ENCODE measurements around the gene PPP4R1.
"Not testable (repeated sequence)": the region's sequence is repeated elsewhere in the genome, so short reads cannot be mapped to it uniquely, and the experiment has no call there.

Gene PPP4R1

GRCh38 chr18:9614401-9615279 lies at the start of gene PPP4R1:
Gene PPP4R1, minus strand, starts transcription at chr18:9614559. Its CDS starts 75 bp downstream, at chr18:9614484.
- DNase-seq (ENCODE audit: insufficient read length, low spot score) (peak; percentile 80), FAIRE-seq (no peak)

GRCh38 chr18:9663377-9663776 lies 49.0 kb upstream of the PPP4R1 start:
- FAIRE-seq, result no peak
- DNase-seq (ENCODE audit: insufficient read length, low spot score), result no peak

- FAIRE-seq (no peak), DNase-seq (ENCODE audit: insufficient read length, low spot score) (no peak)
Observed at GRCh38 chr18:9661564-9661963, 47.2 kb upstream of the PPP4R1 start.

DNA sequence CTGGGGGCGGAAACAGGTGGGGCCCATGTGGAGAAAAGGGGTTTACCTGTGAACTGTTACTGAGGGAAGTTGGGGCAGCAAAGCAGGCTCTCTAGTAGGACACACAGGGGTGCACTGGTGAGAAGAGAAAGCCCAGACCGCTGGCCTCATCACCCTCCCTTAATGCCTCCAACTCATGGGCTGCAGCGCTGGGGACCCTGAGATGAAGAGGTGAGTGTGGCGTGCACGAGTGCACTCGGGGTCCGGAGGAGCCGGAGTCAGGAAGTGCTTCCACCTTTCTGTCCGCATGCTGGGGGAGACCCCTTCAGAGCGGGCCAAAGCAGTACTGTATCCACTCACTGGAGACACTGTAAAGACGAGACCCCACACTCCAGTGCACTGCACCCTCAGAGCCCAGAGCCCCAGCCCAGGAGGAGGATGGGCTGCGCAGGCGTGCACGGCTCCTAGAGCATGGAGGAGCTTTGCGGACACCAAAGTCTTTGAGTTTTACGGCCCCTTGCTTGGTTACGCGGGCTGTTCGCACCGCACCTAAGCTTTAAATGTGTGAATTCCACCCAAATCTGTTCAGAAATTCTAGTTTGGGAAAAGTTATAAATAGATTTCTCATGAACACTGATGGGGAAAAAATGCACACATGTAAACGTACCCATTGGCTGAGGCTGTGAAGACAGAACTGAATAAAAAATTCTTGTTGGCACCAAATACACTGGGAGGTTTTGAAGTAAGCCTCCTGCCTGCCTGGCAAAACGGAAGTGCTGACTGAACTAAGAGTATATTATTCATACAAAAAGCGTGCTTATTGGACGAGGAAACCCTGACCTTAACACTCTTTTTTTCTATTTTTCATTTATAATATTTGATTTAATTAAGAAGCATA lies 45.4 kb upstream of the PPP4R1 start:
- FAIRE-seq (no peak), DNase-seq (ENCODE audit: insufficient read length, low spot score) (no peak)

DNA sequence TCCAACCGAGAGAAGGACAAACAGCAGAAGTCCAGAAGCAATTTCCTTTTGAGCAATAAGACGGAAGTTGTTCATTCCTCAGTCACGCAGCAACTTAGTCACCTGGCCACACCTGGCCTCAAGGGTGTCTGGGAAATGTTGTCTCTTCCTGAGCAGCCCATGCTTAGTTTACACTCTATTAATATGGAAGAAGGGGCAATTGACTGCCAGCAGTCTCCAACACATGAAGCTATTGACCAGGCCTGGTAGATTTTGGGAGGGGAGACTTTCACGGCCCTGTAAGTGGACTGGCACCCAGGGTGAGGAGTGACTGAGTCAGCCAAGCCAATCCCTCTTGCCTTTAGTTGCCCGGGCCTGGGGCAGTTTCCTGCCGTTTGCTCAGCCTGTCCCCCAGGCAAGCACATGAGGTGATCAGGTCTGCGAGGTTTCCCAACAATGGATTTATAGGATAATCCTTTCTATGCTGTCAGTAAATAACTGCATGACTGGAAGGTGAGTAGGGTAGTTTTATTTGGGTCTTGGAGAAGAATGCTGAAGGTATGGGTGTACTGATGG lies 43.8 kb upstream of the PPP4R1 start:
- DNase-seq (ENCODE audit: insufficient read length, low spot score) (no peak), FAIRE-seq (no peak)

DNA sequence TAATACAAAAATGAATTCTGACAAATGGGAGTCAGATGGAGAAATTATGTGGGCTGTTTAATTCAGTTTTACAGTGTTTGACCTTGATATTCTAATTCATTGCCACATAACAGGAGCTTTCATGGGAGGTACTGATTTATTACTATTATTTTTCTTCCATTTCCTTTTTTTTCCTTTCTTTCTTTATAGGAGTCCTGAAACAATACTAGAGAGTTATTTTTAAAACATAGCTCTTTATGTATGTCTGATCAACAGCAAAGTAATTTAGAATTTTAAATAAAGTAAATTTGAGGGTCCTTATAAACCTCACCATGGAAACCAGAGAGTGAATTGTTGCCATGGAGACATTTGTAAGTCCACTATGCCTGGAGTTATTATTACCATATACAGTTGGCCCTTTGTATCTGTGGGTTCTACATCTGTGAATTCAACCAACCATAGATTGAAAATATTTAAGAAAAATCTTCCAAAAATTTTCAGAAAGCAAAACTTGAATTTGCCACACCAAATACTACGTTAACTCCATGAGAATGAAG lies 40.9 kb upstream of the PPP4R1 start:
- FAIRE-seq, result no peak
- DNase-seq (ENCODE audit: insufficient read length, low spot score), result no peak

GRCh38 chr18:9653390-9653789 lies 39.0 kb upstream of the PPP4R1 start:
- no peak for DNase-seq (ENCODE audit: insufficient read length, low spot score)
- no peak for FAIRE-seq

DNA sequence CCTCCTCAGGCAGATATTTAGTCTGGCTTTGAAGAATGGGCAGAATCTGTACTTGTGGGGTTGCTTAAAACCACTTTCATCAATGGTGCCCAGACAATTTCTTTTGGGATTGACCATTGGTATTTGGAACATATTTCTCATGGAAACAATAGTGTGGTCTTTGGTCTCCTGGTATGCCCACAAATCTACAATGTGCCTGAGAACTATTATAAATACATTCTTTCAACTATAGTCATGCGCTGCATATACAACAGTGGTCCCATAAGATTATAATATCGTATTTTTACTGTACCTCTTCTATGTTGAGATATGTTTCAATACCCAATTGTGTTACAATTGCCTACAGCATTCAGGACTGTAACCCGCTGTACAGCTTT lies 34.8 kb upstream of the PPP4R1 start:
- DNase-seq (ENCODE audit: insufficient read length, low spot score) (no peak), FAIRE-seq (no peak)

- FAIRE-seq (no peak), DNase-seq (ENCODE audit: insufficient read length, low spot score) (no peak)
Observed at GRCh38 chr18:9648431-9649163, 34.2 kb upstream of the PPP4R1 start.

DNA sequence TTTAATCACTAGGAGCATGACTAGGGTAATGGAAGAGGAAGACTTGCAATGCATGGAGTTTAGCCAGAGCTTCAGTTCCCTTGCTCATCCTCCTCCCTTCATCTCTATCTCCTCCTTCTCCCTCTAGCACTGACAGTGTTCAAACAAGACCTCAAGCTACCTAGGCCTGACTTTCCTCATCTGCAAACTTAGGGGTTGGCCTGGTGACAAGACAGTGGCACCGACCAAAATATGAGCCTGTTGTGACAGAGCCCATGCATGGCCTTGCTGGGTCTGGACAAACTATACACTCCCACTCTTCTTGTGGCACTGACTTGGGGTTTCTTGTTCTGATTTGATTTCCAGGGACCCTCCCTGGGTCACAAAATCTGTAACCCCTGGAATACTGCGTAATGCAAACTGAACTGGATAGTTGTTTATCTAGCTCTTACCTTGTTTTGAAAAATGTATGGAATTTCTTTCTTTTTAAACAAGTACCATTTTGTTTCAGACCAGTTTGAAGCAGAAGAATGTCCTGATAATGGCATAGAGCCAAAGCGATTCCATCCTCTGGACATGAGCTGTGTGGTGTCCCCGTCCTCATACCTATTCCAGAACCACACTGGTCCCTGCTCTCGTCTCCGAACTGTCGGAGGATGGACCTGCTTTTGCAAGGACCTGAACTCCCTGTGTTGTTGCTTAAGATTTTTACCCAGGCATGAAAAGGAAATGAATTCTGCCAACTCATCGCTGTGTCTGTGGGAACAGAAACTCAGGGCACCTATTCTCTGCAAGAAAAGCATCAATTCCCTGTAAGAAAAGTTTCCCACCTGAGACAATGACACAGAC lies 33.4 kb upstream of the PPP4R1 start:
- DNase-seq (ENCODE audit: insufficient read length, low spot score) (no peak), FAIRE-seq (no peak)

- FAIRE-seq (no peak), DNase-seq (ENCODE audit: insufficient read length, low spot score) (no peak)
Observed at GRCh38 chr18:9643549-9643948, 29.2 kb upstream of the PPP4R1 start.

- FAIRE-seq, result no peak
Observed at GRCh38 chr18:9642799-9643462, 28.6 kb upstream of the PPP4R1 start.

DNA sequence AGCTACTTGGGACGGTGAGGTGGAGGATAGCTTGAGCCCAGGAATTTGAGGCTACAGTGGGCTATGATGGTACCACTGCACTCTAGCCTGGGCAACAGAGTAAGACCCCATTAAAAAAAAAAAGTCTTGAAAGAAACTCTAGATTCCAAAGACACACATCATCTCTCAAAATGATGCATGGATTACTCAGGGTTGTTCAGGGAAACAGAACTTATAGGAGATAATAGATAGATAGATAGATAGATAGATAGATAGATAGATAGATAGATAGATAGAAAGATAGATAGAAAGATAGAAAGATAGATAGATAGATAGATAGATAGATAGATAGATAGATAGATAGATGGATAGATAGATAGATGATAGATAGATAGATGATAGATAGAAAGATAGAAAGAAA lies 26.7 kb upstream of the PPP4R1 start:
- not testable (repeated sequence) for FAIRE-seq; DNase-seq (ENCODE audit: insufficient read length, low spot score)

More at GRCh38 chr18:9642799-9643462, 28.6 kb upstream of the PPP4R1 start:
- DNase-seq (ENCODE audit: insufficient read length, low spot score), result no peak

- FAIRE-seq, result no peak
Observed at GRCh38 chr18:9638886-9639285, 24.5 kb upstream of the PPP4R1 start.

DNA sequence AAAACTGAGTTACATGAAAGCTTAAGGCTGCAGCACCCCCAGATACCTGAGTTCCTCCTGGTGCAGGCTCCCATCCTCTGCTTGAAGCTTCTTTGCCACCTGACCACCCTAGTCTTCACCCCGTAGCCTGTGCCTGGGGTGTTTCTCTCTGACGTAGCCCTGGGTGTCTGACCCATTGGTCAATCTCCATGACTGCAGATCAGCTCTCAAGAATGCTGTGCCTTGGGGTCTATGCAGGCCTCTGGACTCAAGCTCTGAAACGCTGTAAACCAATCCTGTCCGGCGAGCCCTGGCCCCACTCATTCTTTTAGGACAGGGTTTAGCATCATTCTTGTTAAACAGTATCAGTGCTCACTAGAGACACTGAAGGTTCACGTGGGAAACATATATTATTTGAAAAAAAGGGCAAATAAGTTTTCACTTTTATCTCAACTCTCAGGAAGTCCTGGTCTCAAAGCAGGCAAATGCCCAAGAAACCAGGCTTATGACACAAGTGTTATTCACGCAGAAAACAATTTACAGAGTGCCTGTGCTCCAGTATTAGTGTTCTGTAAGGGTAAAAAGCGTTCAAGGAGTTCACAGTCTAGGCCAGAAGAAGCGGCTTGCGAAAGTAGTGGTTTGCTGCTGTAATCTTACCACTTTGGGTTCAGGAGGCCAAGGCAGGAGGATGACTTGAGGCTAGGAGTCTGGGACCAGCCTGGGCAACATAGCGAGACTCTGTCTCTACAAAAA lies 22.8 kb upstream of the PPP4R1 start:
- FAIRE-seq (no peak), DNase-seq (ENCODE audit: insufficient read length, low spot score) (no peak)

More at GRCh38 chr18:9638886-9639285, 24.5 kb upstream of the PPP4R1 start:
- no peak for DNase-seq (ENCODE audit: insufficient read length, low spot score)

GRCh38 chr18:9634856-9635255 lies 20.5 kb upstream of the PPP4R1 start:
- DNase-seq (ENCODE audit: insufficient read length, low spot score) (no peak), FAIRE-seq (no peak)

DNA sequence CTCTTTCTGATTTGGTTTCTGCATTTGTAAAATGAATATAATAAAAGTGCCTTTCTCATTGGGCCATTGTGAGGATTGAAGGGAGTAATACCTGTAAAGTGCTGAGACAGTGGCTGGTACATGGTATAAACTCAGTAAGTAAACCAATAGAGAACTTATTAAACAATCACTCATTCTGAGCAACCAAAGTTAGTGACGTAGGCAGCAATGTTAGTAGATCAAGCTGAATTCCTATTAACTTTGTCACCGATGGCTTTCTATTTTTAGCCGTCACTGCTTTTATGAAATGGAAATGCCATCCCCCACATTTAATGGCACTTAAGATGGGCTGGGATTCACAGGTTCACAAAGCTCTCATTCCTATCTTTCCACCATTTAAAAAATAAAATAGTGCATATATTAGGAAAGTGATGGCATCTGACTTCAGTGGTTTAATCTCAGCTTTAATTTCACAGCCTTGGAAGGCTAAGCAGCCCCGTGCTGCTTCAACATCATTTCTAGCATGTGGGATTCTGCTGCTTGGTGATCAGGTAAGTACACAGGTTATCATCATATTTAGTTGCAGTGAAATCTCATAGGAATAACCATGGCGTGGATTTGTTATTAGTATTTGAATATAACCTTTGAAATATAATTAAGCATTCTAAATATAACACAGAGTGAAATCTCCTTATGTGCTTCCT lies 17.6 kb upstream of the PPP4R1 start:
- DNase-seq (ENCODE audit: insufficient read length, low spot score) (no peak), FAIRE-seq (no peak)

- DNase-seq (ENCODE audit: insufficient read length, low spot score), result no peak
- FAIRE-seq, result no peak
Observed at GRCh38 chr18:9630444-9630843, 16.1 kb upstream of the PPP4R1 start.

Measured in GM19239 (cell line).